Karpas-422 (cell line): ENCODE results near the gene PRKCB. TPM values are rescaled to one million over a fixed set of nuclear protein-coding genes. Genes with fewer than 3 reads are reported as not detected.

Experiments
- DNase-seq: peaks from one replicate; pipeline ENCODE4 v3.0.0-alpha.2; 2015
- H2AFZ ChIP-seq: fragments of 200-600 bp; sonication (generic); 2 replicates; pipeline ENCODE4 v1.6.1; 2014; ENCODE audit warnings: antibody characterized with exemption, low read length, mixed read lengths
- H3K27ac ChIP-seq: fragments of 200-600 bp; sonication (generic); 2 replicates; pipeline ENCODE4 v1.5.1; 2014; ENCODE audit warnings: mild to moderate bottlenecking, low read length, moderate library complexity
- H3K27me3 ChIP-seq: fragments of 200-600 bp; sonication (generic); 2 replicates; pipeline ENCODE4 v1.6.1; 2014; ENCODE audit warnings: low read length, mixed read lengths
- H3K36me3 ChIP-seq: fragments of 200-600 bp; sonication (generic); 2 replicates; pipeline ENCODE4 v1.6.1; 2014; ENCODE audit warnings: low read length, mixed read lengths; ENCODE audit not compliant: insufficient read depth
- H3K4me1 ChIP-seq: fragments of 200-600 bp; sonication (generic); 2 replicates; pipeline ENCODE4 v1.6.1; 2014; ENCODE audit warnings: mild to moderate bottlenecking, low read length, mixed read lengths
- H3K4me2 ChIP-seq: fragments of 200-600 bp; sonication (generic); 2 replicates; pipeline ENCODE4 v1.6.1; 2014; ENCODE audit warnings: low read length, low read depth, mild to moderate bottlenecking; ENCODE audit not compliant: poor library complexity, severe bottlenecking
- H3K4me3 ChIP-seq: fragments of 200-600 bp; sonication (generic); 2 replicates; pipeline ENCODE4 v1.5.1; 2014; ENCODE audit warnings: mild to moderate bottlenecking, antibody characterized with exemption, low read length, mixed read lengths
- H3K79me2 ChIP-seq: fragments of 200-600 bp; sonication (generic); 2 replicates; pipeline ENCODE4 v1.6.1; 2014; ENCODE audit warnings: mild to moderate bottlenecking, low read length, mixed read lengths
- H3K9ac ChIP-seq: fragments of 200-600 bp; sonication (generic); 2 replicates; pipeline ENCODE4 v1.6.0; 2014; ENCODE audit warnings: low read length
- H3K9me2 ChIP-seq: fragments of 200-600 bp; sonication (generic), shearing (Covaris generic); replicated peaks from 2 replicates; pipeline ENCODE4 v1.6.0; 2014; ENCODE audit warnings: mild to moderate bottlenecking, low read length, moderate library complexity; ENCODE audit not compliant: insufficient read depth
- H3K9me3 ChIP-seq: fragments of 300-700, 200-600 bp; sonication (generic); 2 replicates; pipeline ENCODE4 v1.6.1; 2014; ENCODE audit warnings: low read length, mixed read lengths
- H4K20me1 ChIP-seq: fragments of 200-600 bp; sonication (generic); 2 replicates; pipeline ENCODE4 v1.6.1; 2014; ENCODE audit warnings: mild to moderate bottlenecking, antibody characterized with exemption, low read length, low read depth; ENCODE audit not compliant: insufficient read depth
- total RNA-seq: library from RNA; depleted of rRNA; stranded (reverse); fragments of >200 nt; shearing (Covaris generic); gene quantifications from 2 replicates; pipeline ENCODE4 v1.2.3, GENCODE V29; 2014; ENCODE audit warnings: low replicate concordance; rRNA removed

Gene PRKCB
- 9.0 and 21.7 TPM in 2 replicates for total RNA-seq

GRCh38 chr16:23835390-23836077 lies at the start of gene PRKCB:
Gene PRKCB, plus strand, starts transcription at chr16:23835983.
- Histone ChIP-seq H4K20me1 (no peaks in the 10 kb centered on the region), H3K4me3 (peak within 1 kb of the TSS; percentile 62), H2AFZ (peak within 1 kb of the TSS; percentile 34; the same call in 1 of the 2 replicates), H3K9ac (peak within 1 kb of the TSS; percentile 53), H3K36me3 (no peaks in the 10 kb centered on the region), H3K27ac (no peak within 1 kb of the TSS), H3K9me3 (no peaks in the 10 kb centered on the region), H3K27me3 (peaks cover 6% of the 10 kb centered on the region), H3K9me2 (no peaks in the 10 kb centered on the region), H3K4me1 (peaks cover 37% of the 10 kb centered on the region), H3K4me2 (peak within 1 kb of the TSS; percentile 74), H3K79me2 (no peaks in the 10 kb centered on the region)
- peak; percentile 88 for DNase-seq

GRCh38 chr16:23786964-23787561 lies 48.7 kb upstream of the PRKCB start:
- H3K9me2 ChIP-seq = no peaks in the 10 kb centered on the region
- no peaks in the 10 kb centered on the region for H3K4me1 ChIP-seq
- H3K9me3 ChIP-seq = no peaks in the 10 kb centered on the region
- no peaks in the 10 kb centered on the region for H3K79me2 ChIP-seq
- DNase-seq = no peak
- H4K20me1 ChIP-seq = no peaks in the 10 kb centered on the region
- H3K4me2 ChIP-seq = no peak overlapping the region
- no peaks in the 10 kb centered on the region for H3K27me3 ChIP-seq
- no peak overlapping the region for H3K4me3 ChIP-seq
- H3K9ac ChIP-seq = no peak overlapping the region
- H3K27ac ChIP-seq = no peak overlapping the region
- H3K36me3 ChIP-seq = no peaks in the 10 kb centered on the region
- no peak overlapping the region for H2AFZ ChIP-seq

GRCh38 chr16:23788685-23789084 lies 47.1 kb upstream of the PRKCB start:
- Histone ChIP-seq H3K27me3 (no peaks in the 10 kb centered on the region), H2AFZ (no peak overlapping the region), H3K27ac (no peak overlapping the region), H3K9ac (no peak overlapping the region), H3K9me3 (no peaks in the 10 kb centered on the region), H3K36me3 (no peaks in the 10 kb centered on the region), H3K4me1 (no peaks in the 10 kb centered on the region), H3K4me2 (no peak overlapping the region), H3K9me2 (no peaks in the 10 kb centered on the region), H3K4me3 (no peak overlapping the region), H4K20me1 (no peaks in the 10 kb centered on the region), H3K79me2 (no peaks in the 10 kb centered on the region)
- no peak for DNase-seq

- DNase-seq = no peak
- no peaks in the 10 kb centered on the region for H3K79me2 ChIP-seq
- no peak overlapping the region for H3K4me2 ChIP-seq
- no peak overlapping the region for H3K4me3 ChIP-seq
- no peak overlapping the region for H3K9ac ChIP-seq
- no peaks in the 10 kb centered on the region for H3K9me2 ChIP-seq
- H3K36me3 ChIP-seq = no peaks in the 10 kb centered on the region
- H4K20me1 ChIP-seq = no peaks in the 10 kb centered on the region
- no peaks in the 10 kb centered on the region for H3K9me3 ChIP-seq
- no peaks in the 10 kb centered on the region for H3K4me1 ChIP-seq
- no peak overlapping the region for H2AFZ ChIP-seq
- no peak overlapping the region for H3K27ac ChIP-seq
- H3K27me3 ChIP-seq = no peaks in the 10 kb centered on the region
These were observed 40.4 kb upstream of the PRKCB start for GRCh38 chr16:23795378-23795777.

DNA sequence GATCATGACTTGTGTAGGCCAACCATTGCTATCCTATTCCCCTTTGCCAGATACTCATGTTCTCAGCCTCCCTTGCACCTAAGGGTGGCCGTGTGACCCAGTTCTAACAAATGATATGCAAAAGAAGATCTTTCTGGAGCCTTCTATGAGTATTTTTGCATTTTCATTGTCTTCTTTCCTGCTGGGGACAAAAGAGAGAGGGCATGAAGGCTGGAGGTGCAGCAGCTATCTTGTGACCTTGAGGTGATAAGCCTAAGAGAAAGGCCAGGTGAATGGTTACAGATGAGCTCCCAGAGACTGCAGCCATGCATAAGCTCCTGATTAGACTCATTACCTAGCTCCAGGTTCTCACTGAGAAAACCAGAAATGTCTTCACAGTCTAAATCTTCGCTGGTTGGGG lies 38.8 kb upstream of the PRKCB start:
- H3K27ac ChIP-seq = no peak overlapping the region
- no peaks in the 10 kb centered on the region for H3K9me3 ChIP-seq
- no peaks in the 10 kb centered on the region for H3K9me2 ChIP-seq
- H3K36me3 ChIP-seq = no peaks in the 10 kb centered on the region
- DNase-seq = no peak
- H3K79me2 ChIP-seq = no peaks in the 10 kb centered on the region
- H3K27me3 ChIP-seq = no peaks in the 10 kb centered on the region
- no peak overlapping the region for H3K9ac ChIP-seq
- no peak overlapping the region for H2AFZ ChIP-seq
- no peaks in the 10 kb centered on the region for H3K4me1 ChIP-seq
- no peak overlapping the region for H3K4me3 ChIP-seq
- no peaks in the 10 kb centered on the region for H4K20me1 ChIP-seq
- H3K4me2 ChIP-seq = no peak overlapping the region

GRCh38 chr16:23801378-23801777 lies 34.4 kb upstream of the PRKCB start:
- Histone ChIP-seq H3K9me2 (no peaks in the 10 kb centered on the region), H4K20me1 (no peaks in the 10 kb centered on the region), H3K27ac (no peak overlapping the region), H3K9me3 (no peaks in the 10 kb centered on the region), H3K4me2 (no peak overlapping the region), H3K27me3 (no peaks in the 10 kb centered on the region), H2AFZ (no peak overlapping the region), H3K36me3 (no peaks in the 10 kb centered on the region), H3K9ac (no peak overlapping the region), H3K4me1 (peaks cover 6% of the 10 kb centered on the region), H3K4me3 (no peak overlapping the region), H3K79me2 (no peaks in the 10 kb centered on the region)
- peak; percentile 85 for DNase-seq

GRCh38 chr16:23802776-23803175 lies 33.0 kb upstream of the PRKCB start:
- Histone ChIP-seq H3K9me2 (no peaks in the 10 kb centered on the region), H3K36me3 (no peaks in the 10 kb centered on the region), H3K27ac (no peak overlapping the region), H3K4me1 (peaks cover 6% of the 10 kb centered on the region), H3K79me2 (no peaks in the 10 kb centered on the region), H4K20me1 (no peaks in the 10 kb centered on the region), H3K9ac (no peak overlapping the region), H3K4me3 (no peak overlapping the region), H3K4me2 (no peak overlapping the region), H2AFZ (no peak overlapping the region), H3K27me3 (no peaks in the 10 kb centered on the region), H3K9me3 (no peaks in the 10 kb centered on the region)
- no peak for DNase-seq

DNA sequence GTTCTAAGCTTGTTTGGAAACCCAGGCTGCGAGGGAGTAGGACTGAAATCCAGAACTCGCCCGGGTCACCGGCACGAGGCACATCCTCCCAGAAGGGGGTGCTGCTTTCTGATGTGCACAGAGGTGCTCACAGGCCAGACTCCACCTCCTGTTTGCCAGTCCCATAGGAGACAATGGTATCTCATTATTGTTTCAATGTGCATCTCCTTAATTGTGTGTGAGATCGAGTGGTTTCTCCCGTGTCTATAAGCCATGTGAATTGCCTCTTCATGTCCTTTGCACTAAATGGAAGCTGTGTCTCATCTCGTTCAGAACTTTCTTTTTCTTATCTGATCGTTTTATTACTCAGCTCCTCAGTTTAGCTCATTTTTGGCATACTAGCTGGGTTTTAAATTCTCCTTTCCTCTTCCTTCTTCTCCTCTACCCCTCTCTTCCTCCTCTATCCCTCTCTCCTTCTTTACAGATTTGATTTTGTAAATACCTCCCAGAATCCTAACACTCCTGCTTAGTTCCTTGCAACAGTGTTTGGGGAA lies 32.1 kb upstream of the PRKCB start:
- H2AFZ ChIP-seq = no peak overlapping the region
- no peak overlapping the region for H3K9ac ChIP-seq
- H3K27ac ChIP-seq = no peak overlapping the region

More for the DNA sequence above, 32.1 kb upstream of the PRKCB start:
- DNase-seq = peak; percentile 88
- no peaks in the 10 kb centered on the region for H3K27me3 ChIP-seq
- H3K4me2 ChIP-seq = no peak overlapping the region
- H3K36me3 ChIP-seq = no peaks in the 10 kb centered on the region
- H3K9me3 ChIP-seq = no peaks in the 10 kb centered on the region
- no peaks in the 10 kb centered on the region for H3K9me2 ChIP-seq
- H3K4me3 ChIP-seq = no peak overlapping the region
- peaks cover 6% of the 10 kb centered on the region for H3K4me1 ChIP-seq
- no peaks in the 10 kb centered on the region for H4K20me1 ChIP-seq
- H3K79me2 ChIP-seq = no peaks in the 10 kb centered on the region
